Skeletal muscle tissue (tissue), 4 donors: Measurements from ENCODE around the gene ZBTB16. TPM values are rescaled to one million over a fixed set of nuclear protein-coding genes. Genes with fewer than 3 reads are reported as not detected.

Experiments used
- H3K27ac ChIP-seq: one replicate; pipeline ENCODE4 v1.7.0; 2013; ENCODE audit warnings: mild to moderate bottlenecking, low read depth, low read length, inconsistent platforms
- H3K27me3 ChIP-seq, 3 donors: one replicate each; pipeline ENCODE4 v1.7.0; 2013; ENCODE audit warnings: low read length in 3 of 3; ENCODE audit not compliant: control insufficient read depth in 3 of 3, insufficient read depth in 3 of 3
- H3K36me3 ChIP-seq, 3 donors: one replicate each; pipeline ENCODE4 v1.7.0; 2013; ENCODE audit warnings: low read length in 3 of 3; ENCODE audit not compliant: control insufficient read depth in 3 of 3, insufficient read depth in 3 of 3
- H3K4me1 ChIP-seq, 3 donors: one replicate each; pipeline ENCODE4 v1.7.0; 2013; ENCODE audit warnings: low read length in 3 of 3, mild to moderate bottlenecking in 3 of 3; ENCODE audit not compliant: control insufficient read depth in 3 of 3, insufficient read depth in 3 of 3
- H3K4me3 ChIP-seq, 3 donors: one replicate each; pipeline ENCODE4 v1.7.0; 2013; ENCODE audit warnings: low read length in 3 of 3
- H3K9ac ChIP-seq, 3 donors: one replicate each; pipeline ENCODE4 v1.7.0; 2013; ENCODE audit warnings: low read length in 3 of 3, mild to moderate bottlenecking in 3 of 3, moderate library complexity in 2 of 3, low read depth in 1 of 3
- H3K9me3 ChIP-seq, 3 donors: one replicate each; pipeline ENCODE4 v1.7.0; 2013; ENCODE audit warnings: low read length in 3 of 3; ENCODE audit not compliant: control insufficient read depth in 3 of 3
- total RNA-seq: library from RNA; depleted of rRNA; stranded (reverse); fragments of >200 nt; gene quantifications from one replicate; pipeline ENCODE4 v1.2.3, GENCODE V29; 2014
- donor health status: Osteomylitis.

Gene ZBTB16
- total RNA-seq, 1 donor from 2014 or later, result 6.8 TPM

DNA sequence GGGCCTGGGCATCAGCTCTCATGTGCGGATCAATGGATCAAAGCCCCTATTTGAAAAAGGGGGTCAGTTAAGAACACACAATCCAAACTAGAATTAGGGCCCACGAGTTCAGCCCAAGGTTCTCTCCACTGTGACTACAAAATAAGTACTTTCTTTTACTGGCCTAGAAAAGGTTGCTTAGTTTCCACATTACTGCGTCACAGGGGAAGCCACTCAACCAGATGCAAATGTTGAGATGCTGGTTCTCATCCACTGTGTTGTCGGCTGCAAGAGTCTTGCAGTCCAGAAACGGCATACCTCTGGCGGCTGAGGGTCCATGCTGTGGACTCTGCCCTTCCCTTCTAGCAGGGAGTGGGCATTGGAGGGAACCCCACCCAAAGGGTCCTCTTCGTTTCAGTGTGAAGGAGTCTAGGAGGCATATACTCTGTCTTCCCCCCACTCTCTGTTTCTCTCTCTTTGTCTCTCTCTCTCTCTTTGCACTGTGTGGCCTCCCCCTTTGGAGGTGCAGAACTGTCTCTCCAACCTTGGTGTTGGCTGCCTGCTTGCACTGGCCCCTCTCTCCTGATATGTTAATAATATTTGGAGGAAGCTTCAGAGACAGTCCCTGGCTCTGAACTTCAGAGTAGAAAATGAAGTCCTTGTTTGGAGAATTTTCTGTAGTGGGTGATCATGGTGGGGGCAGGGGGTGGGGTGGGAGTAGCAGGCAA, 137.6 kb downstream of the ZBTB16 start:
- H3K36me3 ChIP-seq, result peaks cover 2 to 5% (median 4%) of the 10 kb centered on the region in 3 donors
- peak overlapping the region; percentile 96 for H3K27ac ChIP-seq
- H3K4me1 ChIP-seq, result peaks cover 88 to 93% (median 89%) of the 10 kb centered on the region in 3 donors
- H3K9me3 ChIP-seq, result no peaks in the 10 kb centered on the region
- no peaks in the 10 kb centered on the region for H3K27me3 ChIP-seq
- H3K4me3 ChIP-seq, result peak overlapping the region; percentile 24 to 47 (median 34)
- peak overlapping the region; percentile 71 to 86 (median 83) for H3K9ac ChIP-seq

DNA sequence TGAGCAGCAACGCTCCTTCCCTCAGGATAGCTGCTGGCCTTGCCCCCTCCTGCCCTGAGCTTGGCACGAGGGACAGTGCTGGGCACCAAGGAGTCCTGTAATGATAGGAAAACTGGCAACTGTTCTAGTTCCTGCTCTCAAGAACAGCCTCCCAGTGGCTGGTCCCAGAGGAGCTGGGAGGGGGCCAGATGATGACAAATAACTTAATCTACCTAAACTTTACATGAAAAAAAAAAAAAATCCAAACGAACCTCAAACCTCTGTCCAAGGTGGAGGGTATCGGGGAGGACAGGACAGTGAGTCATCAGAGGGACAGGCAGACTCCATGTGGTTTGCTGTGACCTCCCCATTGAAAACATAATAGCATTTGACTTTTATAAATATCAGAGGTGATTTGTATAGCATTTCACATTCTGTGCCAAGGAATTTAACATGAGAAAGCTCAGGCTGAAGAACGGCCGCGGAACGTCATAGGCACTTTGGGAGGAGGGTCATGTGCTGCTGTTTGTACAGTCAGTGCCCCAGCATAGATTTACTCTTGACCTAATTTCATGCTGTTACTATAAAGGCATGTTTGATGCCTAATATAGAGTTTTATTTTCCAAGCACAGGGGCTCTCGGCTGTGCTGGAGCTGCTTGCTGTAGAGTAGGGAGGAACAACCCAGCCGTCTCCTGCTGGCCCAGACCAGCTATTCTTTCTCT, 138.4 kb downstream of the ZBTB16 start:
- H3K4me1 ChIP-seq, result peaks cover 81 to 92% (median 89%) of the 10 kb centered on the region in 3 donors
- peak overlapping the region; percentile 96 for H3K27ac ChIP-seq
- peak overlapping the region; percentile 62 to 84 (median 71) for H3K9ac ChIP-seq
- H3K9me3 ChIP-seq, result no peaks in the 10 kb centered on the region
- peaks cover 0 to 3% (median 0%) of the 10 kb centered on the region in 3 donors for H3K36me3 ChIP-seq
- peak overlapping the region in 2 of 3 donors; percentile 12 to 22 for H3K4me3 ChIP-seq
- H3K27me3 ChIP-seq, result no peaks in the 10 kb centered on the region

DNA sequence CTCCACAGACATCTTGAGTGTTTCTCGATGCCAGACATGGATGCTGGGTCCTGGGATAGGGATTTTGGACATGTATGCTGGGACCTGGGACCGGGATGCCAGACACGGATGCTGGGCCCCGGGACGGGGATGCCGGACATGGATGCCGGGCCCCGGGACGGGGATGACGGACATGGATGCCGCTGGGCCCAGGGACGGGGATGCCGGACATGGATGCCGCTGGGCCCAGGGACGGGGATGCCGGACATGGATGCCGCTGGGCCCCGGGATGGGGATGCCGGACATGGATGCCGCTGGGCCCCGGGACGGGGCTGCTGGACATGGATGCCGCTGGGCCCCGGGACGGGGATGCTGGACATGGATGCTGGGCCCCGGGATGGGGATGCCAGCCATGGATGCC, 139.5 kb downstream of the ZBTB16 start:
- H3K36me3 ChIP-seq, result peaks cover 0 to 5% (median 0%) of the 10 kb centered on the region in 3 donors
- peak overlapping the region; percentile 96 for H3K27ac ChIP-seq
- H3K27me3 ChIP-seq, result no peaks in the 10 kb centered on the region
- peak overlapping the region; percentile 52 to 84 (median 68) for H3K9ac ChIP-seq
- H3K9me3 ChIP-seq, result no peaks in the 10 kb centered on the region
- peaks cover 70 to 89% (median 81%) of the 10 kb centered on the region in 3 donors for H3K4me1 ChIP-seq
- H3K4me3 ChIP-seq, result peak overlapping the region in 1 of 3 donors; percentile 28

DNA sequence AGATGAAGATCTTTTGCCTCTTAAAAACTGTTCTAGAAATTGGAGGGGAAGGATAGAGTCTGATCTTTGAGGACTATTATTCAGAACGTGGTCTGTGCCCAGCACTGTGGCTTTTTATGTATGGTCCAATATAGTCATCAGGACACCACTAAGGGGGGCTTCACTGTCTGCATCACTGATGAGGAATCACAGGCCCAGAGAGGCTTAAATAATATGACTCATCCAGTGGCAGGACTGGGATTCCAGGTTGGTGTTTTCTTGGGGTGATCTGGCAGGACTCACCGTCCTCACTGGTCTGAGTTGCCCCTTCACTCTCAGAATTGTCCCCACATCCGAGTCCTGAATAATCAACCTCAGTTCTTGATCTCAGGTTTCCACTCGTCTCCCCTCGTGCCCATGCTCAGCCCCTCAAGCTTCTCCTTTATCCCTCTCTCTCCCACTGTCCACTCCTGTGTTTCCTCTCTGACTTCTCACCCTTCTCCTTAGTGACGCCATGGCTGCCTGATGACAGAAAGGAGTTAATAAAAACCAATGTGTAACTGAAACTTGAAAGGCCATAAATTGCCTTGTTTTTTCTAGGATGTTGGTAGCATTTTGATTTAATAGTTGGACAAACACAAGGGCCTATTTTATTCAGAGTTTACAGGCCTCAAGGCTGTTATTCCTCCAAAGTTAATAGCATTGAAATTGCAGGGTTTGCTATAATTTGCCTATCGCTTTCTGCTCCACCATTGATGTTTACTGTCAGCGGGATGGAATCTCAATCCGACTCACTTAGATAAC, 141.0 kb downstream of the ZBTB16 start:
- Histone ChIP-seq H3K27ac (peak overlapping the region; percentile 96), H3K4me3 (no peak overlapping the region), H3K36me3 (peaks cover 0 to 11% (median 3%) of the 10 kb centered on the region in 3 donors), H3K9ac (peak overlapping the region; percentile 33 to 74 (median 61)), H3K27me3 (no peaks in the 10 kb centered on the region), H3K9me3 (no peaks in the 10 kb centered on the region), H3K4me1 (peaks cover 58 to 79% (median 77%) of the 10 kb centered on the region in 3 donors)

DNA sequence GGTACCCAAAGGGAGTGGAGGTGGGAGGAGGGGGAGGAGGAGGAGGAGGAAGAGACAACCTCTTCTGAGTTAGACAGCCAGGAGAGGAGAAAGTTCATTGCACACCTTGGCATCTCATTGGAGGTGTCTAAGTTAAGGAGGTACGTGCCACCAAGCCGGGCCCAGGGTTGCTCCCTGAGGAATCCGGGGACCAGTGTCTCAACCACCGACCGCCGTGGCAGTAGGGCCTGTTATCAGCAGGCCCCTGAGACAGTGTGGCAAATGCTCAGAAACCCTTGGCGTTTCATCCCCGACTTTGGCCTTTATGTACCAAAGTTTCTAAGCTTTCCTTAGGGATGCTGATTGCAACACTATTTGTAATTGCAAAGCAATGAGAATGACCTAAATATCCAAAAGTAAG, 141.7 kb downstream of the ZBTB16 start:
- H3K27ac ChIP-seq, result peak overlapping the region; percentile 96
- peaks cover 54 to 78% (median 77%) of the 10 kb centered on the region in 3 donors for H3K4me1 ChIP-seq
- H3K36me3 ChIP-seq, result peaks cover 0 to 14% (median 3%) of the 10 kb centered on the region in 3 donors

DNA sequence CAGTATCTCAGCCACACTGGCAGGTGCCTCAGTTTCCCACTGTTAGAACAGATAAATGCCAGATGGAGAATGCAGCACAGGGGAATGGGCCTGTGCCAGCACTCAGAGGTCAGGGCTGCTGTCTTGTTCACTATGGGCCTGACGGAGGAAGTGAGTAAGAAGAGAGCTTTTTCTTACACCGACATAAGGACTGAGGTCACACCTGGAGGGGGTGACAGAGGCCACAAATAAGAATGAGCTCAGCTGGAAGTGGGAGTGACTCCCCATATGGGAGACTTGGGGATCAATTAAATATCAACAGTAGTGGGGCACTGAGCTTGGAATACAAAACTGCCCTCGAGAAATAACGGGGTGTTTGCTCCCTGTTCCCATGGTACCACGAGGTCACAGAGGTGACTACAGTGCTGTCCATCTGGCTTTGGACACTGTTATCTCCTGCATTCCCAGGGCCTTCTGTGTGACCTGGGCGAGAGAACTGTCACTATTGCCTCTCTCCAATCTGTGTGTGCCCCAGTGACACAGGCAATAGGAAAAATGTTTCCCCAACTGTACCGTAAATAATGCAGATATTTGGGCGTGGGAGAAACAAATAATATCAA, 142.6 kb downstream of the ZBTB16 start:
- no peaks in the 10 kb centered on the region for H3K27me3 ChIP-seq
- H3K9me3 ChIP-seq, result no peaks in the 10 kb centered on the region
- no peak overlapping the region for H3K4me3 ChIP-seq
- H3K36me3 ChIP-seq, result peaks cover 0 to 14% (median 3%) of the 10 kb centered on the region in 3 donors
- H3K27ac ChIP-seq, result peak overlapping the region; percentile 58
- peak overlapping the region; percentile 30 to 58 (median 52) for H3K9ac ChIP-seq
- peaks cover 45 to 76% (median 75%) of the 10 kb centered on the region in 3 donors for H3K4me1 ChIP-seq

More for the DNA sequence above, 141.7 kb downstream of the ZBTB16 start:
- H3K9me3 ChIP-seq, result no peaks in the 10 kb centered on the region
- peak overlapping the region in 1 of 3 donors; percentile 8 for H3K9ac ChIP-seq
- no peaks in the 10 kb centered on the region for H3K27me3 ChIP-seq
- no peak overlapping the region for H3K4me3 ChIP-seq

DNA sequence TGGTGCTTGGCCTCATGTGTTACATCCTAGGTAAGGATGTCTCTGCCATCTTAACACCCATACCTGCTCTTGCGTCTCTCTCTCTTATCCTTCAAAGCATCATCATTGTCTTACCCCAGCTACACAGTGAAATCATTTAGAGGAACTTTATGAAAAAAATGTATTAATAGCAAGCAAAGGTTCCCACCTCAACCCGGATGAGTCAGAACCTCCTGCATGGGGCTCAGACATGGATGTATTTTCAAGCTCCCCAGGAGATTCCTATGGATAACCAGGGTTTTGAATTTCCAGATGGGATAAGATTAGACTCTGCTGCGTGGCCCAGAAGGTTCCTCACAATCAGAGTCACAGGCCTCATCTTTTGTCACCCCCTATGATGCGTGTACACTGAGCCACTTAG, 147.6 kb downstream of the ZBTB16 start:
- peaks cover 22 to 76% (median 64%) of the 10 kb centered on the region in 3 donors for H3K4me1 ChIP-seq

DNA sequence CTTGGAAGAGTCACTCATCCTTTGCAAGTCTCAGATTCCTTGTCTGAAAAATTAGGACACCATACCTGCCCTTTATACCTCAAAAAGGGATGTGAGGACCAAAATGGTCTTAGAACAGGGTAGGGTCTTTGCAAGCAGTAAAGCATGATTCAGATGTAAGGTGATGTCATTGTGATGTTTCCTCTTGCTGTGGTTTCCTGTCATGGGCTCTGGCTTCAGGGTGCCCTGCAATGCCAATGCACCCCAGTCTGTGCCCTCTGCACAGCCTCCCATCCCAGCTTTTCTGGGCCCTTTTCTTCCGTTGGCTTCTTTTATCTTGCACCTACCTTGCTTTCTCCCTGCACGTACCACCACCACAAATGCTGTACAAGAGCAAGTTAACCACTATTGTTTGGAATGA, 148.9 kb downstream of the ZBTB16 start:
- H3K36me3 ChIP-seq, result peaks cover 0 to 20% (median 8%) of the 10 kb centered on the region in 3 donors
- no peak overlapping the region for H3K9ac ChIP-seq
- peaks cover 32 to 76% (median 63%) of the 10 kb centered on the region in 3 donors for H3K4me1 ChIP-seq
- H3K27ac ChIP-seq, result no peak overlapping the region
- H3K27me3 ChIP-seq, result no peaks in the 10 kb centered on the region
- H3K9me3 ChIP-seq, result no peaks in the 10 kb centered on the region
- no peak overlapping the region for H3K4me3 ChIP-seq

More for the DNA sequence above, 147.6 kb downstream of the ZBTB16 start:
- Histone ChIP-seq H3K4me3 (no peak overlapping the region), H3K27ac (no peak overlapping the region), H3K9me3 (no peaks in the 10 kb centered on the region), H3K27me3 (no peaks in the 10 kb centered on the region), H3K9ac (no peak overlapping the region), H3K36me3 (peaks cover 0 to 17% (median 8%) of the 10 kb centered on the region in 3 donors)

DNA sequence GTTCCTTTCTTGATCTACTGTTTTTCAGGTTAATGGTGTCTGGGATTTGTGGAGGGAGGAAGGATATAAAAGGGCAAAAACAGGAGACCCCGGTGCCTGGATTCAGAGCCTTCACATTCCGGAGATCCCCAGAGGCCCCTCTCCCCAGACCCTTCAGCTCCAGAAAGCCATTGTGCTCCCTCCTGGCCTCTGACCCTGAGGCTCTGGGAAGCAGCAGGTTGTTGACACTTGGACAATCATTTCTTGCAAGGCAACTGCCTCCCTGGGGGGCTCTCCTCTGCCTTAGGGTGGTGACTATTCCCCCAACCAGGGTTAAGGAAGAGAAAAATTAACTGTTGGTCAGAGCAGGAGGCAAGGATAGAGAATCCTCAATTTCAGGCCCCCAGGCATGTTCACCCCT, 149.8 kb downstream of the ZBTB16 start:
- Histone ChIP-seq H3K36me3 (peaks cover 0 to 17% (median 8%) of the 10 kb centered on the region in 3 donors), H3K27me3 (no peaks in the 10 kb centered on the region), H3K27ac (no peak overlapping the region), H3K4me3 (no peak overlapping the region), H3K9ac (peak overlapping the region in 2 of 3 donors; percentile 40 to 41), H3K9me3 (no peaks in the 10 kb centered on the region), H3K4me1 (peaks cover 38 to 82% (median 69%) of the 10 kb centered on the region in 3 donors)
